ENCODE data around the gene PFN4.

DNA sequence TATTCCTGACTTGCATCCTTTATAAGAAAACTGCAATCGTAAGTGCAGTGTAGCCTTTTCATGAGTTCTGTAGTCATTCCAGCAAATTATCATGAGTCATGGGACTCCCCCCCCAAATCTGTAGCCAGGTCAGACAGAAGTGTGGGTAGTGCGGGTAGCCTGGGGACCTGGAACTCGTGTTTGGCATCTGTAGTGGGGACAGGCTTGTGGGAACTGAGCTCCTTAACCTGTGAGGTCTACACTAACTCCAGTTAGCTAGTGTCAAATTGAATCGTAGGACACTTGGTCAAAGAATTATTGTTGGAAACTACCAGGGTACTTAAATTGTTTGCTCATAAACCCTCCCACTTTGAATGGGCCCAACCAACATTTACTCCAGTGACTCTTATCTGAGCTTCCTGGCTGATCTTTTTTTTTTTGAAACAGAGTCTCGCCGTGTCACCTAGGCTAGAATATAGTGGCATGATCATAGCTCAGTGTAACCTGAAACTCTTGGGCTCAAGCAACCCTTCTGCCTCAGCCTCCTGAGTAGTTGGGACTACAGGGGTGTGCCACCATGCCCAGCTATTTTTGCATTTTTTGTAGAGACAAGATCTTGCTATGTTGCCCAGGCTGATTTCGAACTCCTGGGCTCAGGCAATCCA is 12.4 kb downstream of the PFN4 start:
- TF ChIP-seq CTCF (IDR thresholded peaks at IDR 0.05): no peak
- no peak for TF ChIP-seq POLR2A (IDR thresholded peaks at IDR 0.05)

Measured in esophagus squamous epithelium (tissue), 4 donors.